NOMO-1 treated with dmso at 0.1 percent for 144 hours (cell line): ENCODE measurements around the gene GADD45GIP1.
"Not testable (repeated sequence)": the region's sequence is repeated elsewhere in the genome, so short reads cannot be mapped to it uniquely, and the experiment has no call there.

Experiments
- DNase-seq: peaks from one replicate; lab custom pipeline; 2025; ENCODE audit not compliant: unreplicated experiment; lab: John Stamatoyannopoulos, UW

The GADD45GIP1 gene

DNA sequence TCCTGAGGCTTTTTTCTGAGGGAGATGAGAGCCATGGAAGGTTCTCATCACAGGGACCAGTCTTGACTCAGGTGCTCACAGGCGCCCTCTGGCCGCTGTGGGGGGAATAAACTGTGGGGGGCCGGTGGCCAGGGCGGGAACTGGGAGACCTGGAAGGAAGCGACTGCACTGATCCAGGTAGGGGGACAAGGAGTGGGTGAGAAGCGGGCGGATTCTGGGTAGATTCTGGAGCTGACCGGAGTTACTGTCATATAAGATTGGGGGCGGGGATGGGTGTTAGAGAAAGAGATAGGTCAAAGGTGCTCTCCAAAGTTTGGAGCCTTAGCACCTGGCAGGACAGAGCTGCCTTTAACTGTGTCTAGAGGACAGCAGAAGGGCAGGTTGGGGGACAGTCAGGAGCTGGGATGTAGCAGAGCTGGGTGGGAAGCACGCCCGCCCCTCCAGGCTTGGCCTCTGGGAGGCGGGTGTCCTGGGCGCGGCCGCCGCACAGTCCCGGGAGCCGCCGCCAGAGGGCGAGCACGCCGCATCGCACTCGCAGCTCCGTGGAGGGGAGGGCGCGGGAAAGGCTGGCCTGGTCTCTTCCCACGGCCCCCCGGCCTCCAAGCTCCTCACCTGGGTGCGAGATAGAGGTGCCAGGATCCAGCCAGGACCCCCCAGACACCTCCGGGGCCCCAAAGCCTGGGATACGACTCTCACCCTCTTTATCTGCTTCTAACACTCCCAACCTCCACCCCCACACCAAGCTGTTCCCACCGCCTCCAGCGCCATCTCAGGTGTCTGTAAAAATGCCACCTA, 8.2 kb upstream of the GADD45GIP1 start:
- peak; percentile 38 for DNase-seq

DNA sequence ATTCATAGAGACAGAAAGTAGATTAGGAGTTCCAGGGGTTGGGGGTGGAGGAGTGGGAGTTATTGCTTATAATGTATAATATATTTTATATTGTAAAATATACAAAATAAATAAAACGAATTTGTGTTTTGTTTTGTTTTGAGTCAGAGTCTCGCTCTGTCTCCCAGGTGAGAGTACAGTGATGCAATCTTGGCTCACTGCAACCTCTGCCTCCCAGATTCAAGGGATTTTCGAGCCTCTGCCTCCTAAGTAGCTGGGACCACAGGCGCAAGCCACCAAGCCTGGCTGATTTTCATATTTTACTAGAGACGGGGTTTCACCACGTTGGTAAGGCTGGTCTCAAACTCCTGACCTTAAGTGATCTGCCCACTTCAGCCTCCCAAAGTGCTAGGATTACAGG, 2.5 kb upstream of the GADD45GIP1 start:
- DNase-seq, result no peak

DNA sequence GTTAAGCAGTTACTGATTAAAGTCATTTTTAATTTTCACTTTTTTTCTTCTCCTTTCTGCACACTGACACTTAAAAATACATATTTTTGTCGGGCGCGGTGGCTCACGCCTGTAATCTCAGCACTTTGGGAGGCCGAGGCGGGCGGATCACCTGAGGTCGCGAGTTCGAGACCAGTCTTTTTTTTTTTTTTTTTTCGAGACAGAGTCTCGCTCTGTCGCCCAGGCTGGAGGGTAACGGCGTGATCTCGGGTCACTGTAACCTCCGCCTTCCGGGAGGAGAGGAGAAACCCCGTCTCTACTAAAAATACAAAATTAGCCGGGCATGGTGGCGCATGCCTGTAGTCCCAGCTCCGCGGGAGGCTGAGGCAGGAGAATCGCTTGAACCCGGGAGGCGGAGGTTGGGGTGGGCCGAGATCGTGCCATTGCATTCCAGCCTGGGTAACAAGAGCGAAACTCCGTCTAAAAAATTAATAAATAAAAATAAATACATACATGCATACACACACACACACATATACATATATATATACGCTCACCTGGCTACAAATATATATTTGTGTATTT, 448 bp upstream of the GADD45GIP1 start:
- not testable (repeated sequence) for DNase-seq

DNA sequence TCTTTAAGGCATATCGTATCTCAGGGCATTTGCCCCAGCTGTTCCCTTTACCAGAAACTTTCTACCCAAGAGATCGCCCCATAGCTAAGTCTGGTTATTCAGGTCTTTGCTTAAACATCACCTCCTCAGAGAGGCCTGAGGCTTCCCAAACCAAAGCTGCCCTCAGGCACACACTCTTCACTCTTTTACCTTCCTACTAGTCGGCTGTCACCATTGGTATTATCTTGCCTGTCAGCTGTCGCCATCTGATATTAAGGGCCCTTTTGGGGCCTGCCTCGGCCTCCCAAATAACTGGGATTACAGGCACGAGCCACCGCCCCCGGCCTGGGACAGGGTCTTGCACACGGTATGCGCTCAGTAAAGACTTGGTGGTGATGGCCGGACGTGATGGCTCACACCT, 1.0 kb downstream of the GADD45GIP1 start:
- no peak for DNase-seq

DNA sequence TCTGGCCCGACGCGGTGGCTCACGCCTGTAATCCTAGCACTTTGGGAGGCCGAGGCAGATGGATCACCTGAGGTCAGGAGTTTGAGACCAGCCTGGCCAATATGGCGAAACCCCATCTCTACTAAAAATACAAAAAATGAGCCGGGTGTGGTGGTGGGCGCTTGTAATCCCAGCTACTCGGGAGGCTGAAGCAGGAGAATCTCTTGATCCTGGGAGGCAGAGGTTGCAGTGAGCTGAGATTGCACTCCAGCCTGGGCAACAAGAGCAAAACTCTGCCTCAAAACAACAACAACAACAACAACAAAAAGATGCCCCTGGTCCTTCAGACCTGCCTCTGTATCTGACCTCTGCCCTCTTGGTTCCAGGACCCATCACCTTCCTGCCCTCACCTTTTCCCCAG, 1.4 kb downstream of the GADD45GIP1 start:
- not testable (repeated sequence) for DNase-seq

- no peak for DNase-seq
These were observed 2.4 kb downstream of the GADD45GIP1 start for GRCh38 chr19:12954612-12954962.

DNA sequence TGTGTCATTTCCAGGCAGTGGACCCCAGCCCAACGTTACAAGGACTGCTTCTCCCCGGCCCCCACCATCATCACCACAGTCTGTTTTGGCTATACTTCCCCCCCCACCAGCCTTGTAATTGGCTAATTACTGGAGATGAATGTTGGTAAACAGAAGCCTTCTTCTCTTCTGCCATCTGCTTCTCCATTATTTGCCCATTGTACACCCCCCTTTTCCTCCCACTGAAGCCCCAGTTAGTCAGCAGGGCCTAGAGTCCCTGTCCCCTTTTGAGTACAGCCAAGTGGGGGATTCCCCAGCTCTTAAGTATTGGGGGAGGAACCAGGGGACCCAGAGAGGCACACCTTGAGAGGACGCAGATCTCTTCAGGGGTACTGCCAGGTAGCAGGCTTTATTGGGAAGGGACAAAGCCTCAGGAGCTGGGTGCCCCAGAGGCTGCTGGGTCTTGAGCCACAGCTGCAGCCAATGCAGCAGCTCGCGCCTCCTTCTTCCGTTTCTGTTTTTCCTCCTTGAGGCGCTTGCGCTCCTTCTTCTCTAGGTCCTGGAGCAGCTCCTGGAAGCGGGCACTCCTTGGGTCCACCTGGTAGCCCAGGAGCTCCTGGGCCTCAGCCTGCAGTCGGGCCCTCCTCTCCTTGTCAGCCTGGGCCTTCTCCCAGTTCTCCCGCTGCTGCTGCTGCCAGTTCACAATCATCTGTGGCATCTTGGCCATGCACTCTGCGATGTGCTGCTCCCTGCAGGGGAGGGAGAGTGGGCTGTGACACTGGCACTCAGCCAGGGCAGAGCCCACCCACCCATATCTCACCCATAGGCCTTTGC, 3.0 kb downstream of the GADD45GIP1 start:
- DNase-seq, result no peak

DNA sequence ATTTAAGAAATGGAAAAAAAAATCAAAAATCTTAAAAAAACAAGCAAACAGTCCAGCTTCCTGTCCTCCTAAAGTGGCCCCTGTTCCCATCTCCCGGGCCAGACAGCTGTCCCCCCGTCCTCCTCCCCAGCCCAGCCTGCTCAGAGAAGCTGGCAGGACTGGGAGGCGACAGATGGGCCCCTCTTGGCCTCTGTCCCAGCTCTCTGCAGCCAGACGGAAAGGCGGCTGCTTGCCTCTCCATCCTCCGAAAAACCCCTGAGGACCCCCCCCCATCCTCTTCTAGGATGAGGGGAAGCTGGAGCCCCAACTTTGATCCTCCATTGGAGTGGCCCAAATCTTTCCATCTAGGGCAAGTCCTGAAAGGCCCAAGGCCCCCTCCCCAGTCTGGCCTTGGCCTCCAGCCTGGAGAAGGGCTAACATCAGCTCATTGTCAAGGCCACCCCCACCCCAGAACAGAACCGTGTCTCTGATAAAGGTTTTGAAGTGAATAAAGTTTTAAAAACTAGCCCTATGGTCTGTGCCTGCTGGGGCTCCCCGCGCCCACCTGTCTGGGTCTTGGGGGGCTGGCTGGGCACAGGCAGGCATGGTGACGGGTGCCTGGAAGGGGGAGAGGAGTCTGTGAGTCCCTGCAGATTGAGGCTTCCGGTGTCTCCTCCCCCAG, 3.8 kb downstream of the GADD45GIP1 start:
- no peak for DNase-seq

DNA sequence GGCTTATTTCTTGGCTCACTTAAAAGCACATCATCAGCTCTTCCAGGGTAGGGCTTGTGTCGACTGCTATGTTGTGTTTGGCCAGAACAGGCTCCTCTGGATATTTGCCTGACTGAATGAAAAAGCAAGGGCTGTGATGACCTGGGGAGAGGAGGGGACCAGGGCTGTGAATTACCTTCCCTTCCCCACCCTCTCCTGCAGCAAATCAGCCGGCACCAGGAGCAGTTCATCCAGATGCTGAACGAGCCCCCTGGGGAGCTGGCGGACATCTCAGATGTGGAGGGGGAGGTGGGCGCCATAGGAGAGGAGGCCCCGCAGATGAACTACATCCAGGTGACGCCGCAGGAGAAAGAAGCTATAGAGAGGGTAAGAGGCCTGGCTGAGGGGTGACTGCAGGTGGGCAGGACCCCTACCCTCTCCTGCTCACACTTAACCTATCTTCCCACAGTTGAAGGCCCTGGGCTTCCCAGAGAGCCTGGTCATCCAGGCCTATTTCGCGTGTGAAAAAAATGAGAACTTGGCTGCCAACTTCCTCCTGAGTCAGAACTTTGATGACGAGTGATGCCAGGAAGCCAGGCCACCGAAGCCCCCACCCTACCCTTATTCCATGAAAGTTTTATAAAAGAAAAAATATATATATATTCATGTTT, 4.4 kb downstream of the GADD45GIP1 start:
- no peak for DNase-seq

DNA sequence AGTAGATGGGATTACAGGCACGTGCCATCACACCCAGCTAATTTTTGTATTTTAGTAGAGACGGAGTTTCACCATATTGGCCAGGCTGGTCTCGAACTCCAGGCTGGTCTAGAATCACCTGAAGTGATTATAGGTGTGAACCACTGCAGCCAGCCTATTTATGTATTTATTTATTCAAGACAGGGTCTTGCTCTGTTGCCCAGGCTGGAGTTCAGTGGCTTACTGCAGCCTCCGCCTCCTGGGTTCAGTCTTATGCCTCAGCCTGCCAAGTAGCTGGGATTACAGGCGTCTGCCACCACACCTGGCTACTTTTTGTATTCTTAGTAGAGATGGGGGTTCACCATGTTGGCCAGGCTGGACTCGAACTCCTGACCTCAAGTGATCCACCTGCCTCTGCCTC, 5.0 kb downstream of the GADD45GIP1 start:
- DNase-seq, result not testable (repeated sequence)

- no peak for DNase-seq
These were observed 7.4 kb downstream of the GADD45GIP1 start for GRCh38 chr19:12949363-12950283.

- DNase-seq, result no peak
These were observed 8.2 kb downstream of the GADD45GIP1 start for GRCh38 chr19:12948612-12949362.

GRCh38 chr19:12947702-12948611, 9.1 kb downstream of the GADD45GIP1 start:
- DNase-seq, result no peak

DNA sequence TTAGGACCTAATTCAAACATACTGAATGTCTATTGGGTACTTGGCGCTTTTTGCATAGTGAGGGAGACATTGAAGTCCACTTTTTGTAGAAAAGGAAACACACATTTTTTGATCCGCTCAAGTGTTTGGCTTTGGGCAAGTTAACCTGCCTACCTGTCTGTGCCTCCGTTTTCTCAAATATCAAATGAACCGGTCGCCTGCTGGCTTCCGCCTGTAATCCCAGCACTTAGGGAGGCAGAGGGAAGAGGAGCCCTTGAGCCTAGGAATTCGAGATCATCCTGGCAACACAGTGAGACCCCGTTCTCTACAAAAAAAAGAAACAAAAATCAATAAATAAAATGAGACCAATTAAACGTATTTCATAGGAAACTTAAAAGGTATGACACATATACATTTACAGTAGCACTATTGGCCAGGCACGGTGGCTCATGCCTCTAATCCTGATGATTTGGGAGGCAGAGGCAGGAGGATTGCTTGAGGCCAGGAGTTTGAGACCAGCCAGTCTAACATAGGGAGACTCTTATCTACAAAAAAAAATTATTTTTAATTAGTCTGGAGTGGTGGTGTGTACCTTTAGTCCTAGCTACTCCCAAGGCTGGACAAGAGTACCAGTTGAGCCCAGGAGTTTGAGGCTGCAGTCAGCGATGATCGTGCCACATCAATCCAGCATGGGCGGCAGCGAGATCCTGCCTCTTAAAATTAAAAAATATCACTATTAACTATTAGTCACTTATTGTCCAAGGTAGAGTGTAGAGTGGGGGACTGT, 10.1 kb downstream of the GADD45GIP1 start:
- DNase-seq, result no peak

DNA sequence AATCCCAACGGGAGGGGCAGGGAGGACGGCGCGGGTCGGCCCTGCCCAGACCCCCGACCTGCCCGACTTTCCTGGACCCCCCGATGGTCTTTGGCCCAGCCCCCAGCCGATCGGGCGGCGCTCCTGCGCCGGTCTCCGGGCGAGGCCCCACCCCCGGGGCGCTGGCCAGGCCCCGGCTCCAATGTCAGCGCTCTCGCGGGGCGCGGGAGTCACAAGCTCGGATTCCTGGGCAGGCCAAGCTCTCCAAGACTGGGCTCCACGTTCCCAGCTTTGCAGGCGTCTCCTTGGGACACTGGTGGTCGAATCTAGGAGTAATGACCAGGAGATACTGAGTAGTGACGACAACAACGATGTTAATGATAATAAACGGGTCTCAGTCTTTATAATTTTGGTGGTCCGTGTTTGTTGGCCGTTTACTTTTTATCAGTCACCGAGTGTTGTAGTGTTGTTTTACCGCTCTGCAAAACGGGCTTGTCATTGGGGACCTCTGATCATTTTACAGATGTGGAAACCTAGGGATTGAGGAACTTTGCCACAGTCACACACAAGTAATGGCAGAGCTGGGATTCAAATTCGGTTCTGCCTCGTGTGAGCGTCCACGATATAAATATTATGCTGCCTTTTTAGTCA, 10.8 kb downstream of the GADD45GIP1 start:
- DNase-seq, result no peak

DNA sequence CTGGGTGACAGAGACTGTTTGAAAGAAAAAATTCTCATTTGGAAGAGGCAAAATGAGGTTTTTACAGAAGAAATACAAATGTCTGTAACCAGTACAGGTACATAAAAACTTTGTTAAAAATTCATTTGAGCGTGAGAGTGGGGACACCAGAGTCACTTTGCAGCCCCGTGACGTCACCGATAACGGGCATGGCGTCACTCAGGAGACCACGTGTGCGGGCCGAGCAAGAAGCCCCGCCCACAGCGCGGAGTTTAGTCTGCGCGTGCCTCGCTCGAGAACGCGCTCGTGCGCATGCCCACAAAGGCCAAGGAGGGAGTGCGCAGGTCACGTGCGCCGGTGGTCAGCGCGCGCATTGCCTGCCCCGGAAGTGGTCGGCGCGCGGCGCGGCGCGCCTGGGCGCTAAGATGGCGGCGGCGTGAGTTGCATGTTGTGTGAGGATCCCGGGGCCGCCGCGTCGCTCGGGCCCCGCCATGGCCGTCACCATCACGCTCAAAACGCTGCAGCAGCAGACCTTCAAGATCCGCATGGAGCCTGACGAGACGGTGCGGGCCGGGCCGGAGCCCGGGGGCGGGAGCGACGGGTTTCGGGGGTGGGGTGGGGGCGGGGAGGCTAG, 11.4 kb downstream of the GADD45GIP1 start, which contains the start of gene RAD23A:
Gene RAD23A, plus strand, starts transcription at position 384 of the 613 bp plus-strand sequence. Its CDS starts 87 bp downstream, at position 471.
- peak; percentile 94 for DNase-seq
